HG02943 (cell line): Measurements from ENCODE around the gene SMARCA1.

ENCODE experiments used
- ATAC-seq: cut with Tn5 transposase; IDR thresholded peaks from one replicate; pipeline ENCODE4 v1.9.1; 2021; ENCODE audit warnings: mild to moderate bottlenecking, low read depth, moderate library complexity; ENCODE audit not compliant: unreplicated experiment

The SMARCA1 gene

GRCh38 chrX:129478516-129478915 is 44.8 kb downstream of the SMARCA1 start:
- ATAC-seq = no peak

- no peak for ATAC-seq
Observed at GRCh38 chrX:129472116-129472515, 51.2 kb downstream of the SMARCA1 start.

GRCh38 chrX:129462707-129463106 is 60.6 kb downstream of the SMARCA1 start:
- no peak for ATAC-seq

- no peak for ATAC-seq
Observed at GRCh38 chrX:129461801-129462456, 61.4 kb downstream of the SMARCA1 start.

GRCh38 chrX:129452523-129452922 is 70.8 kb downstream of the SMARCA1 start:
- ATAC-seq = no peak

- no peak for ATAC-seq
Observed at GRCh38 chrX:129450123-129450522, 73.2 kb downstream of the SMARCA1 start.

GRCh38 chrX:129449148-129449547 is 74.1 kb downstream of the SMARCA1 start:
- ATAC-seq = no peak

- ATAC-seq = no peak
Observed at GRCh38 chrX:129445436-129445835, 77.9 kb downstream of the SMARCA1 start.

GRCh38 chrX:129433945-129434344 is 89.3 kb downstream of the SMARCA1 start:
- no peak for ATAC-seq

- no peak for ATAC-seq
Observed at GRCh38 chrX:129433461-129433860, 89.8 kb downstream of the SMARCA1 start.

GRCh38 chrX:129427267-129427666 is 96.0 kb downstream of the SMARCA1 start:
- no peak for ATAC-seq

GRCh38 chrX:129423191-129423590 is 100.1 kb downstream of the SMARCA1 start:
- ATAC-seq = no peak

GRCh38 chrX:129404670-129405008 is 118.7 kb downstream of the SMARCA1 start:
- ATAC-seq = no peak

GRCh38 chrX:129403974-129404669 is 119.2 kb downstream of the SMARCA1 start:
- no peak for ATAC-seq
